ENCODE results near the gene LSM2.
"Not testable (repeated sequence)": the region's sequence is repeated elsewhere in the genome, so short reads cannot be mapped to it uniquely, and the experiment has no call there.

- TF ChIP-seq CTCF (conservative IDR thresholded peaks at IDR 0.05 in 1 of 2, IDR thresholded peaks at IDR 0.05 in 1 of 2; ENCODE audit: extremely low read depth in 1 of 2, insufficient read depth in 1 of 2, low read depth in 1 of 2, low read length in 2 of 2); EZH2 (IDR thresholded peaks at IDR 0.05; ENCODE audit: borderline replicate concordance, low read length): not testable (repeated sequence)
Observed at GRCh38 chr6:31838114-31838553, 31.4 kb upstream of the LSM2 start.

Data from mammary epithelial cell (primary cell).